HUES48 (cell line): ENCODE data around the gene TAMALIN.

Experiments
- H3K27ac ChIP-seq: one replicate; pipeline ENCODE4 v1.7.0; 2013; ENCODE audit warnings: low read depth, low read length, inconsistent platforms
- H3K27me3 ChIP-seq: 2 replicates; pipeline ENCODE4 v1.6.1; 2013; ENCODE audit warnings: mild to moderate bottlenecking, low read length; ENCODE audit not compliant: control insufficient read depth, insufficient read depth
- H3K36me3 ChIP-seq: 2 replicates; pipeline ENCODE4 v1.6.1; 2013; ENCODE audit warnings: low read length; ENCODE audit not compliant: control insufficient read depth, insufficient read depth
- H3K4me1 ChIP-seq: 2 replicates; pipeline ENCODE4 v1.6.1; 2013; ENCODE audit warnings: mild to moderate bottlenecking, low read length; ENCODE audit not compliant: control insufficient read depth, insufficient read depth
- H3K4me3 ChIP-seq: 2 replicates; pipeline ENCODE4 v1.5.1; 2013; ENCODE audit warnings: mild to moderate bottlenecking, low read depth, low read length
- H3K9ac ChIP-seq: 2 replicates; pipeline ENCODE4 v1.6.1; 2013; ENCODE audit warnings: mild to moderate bottlenecking, low read depth, low read length, moderate library complexity
- H3K9me3 ChIP-seq: 2 replicates; pipeline ENCODE4 v1.6.1; 2013; ENCODE audit warnings: low read length; ENCODE audit not compliant: control insufficient read depth, insufficient read depth

TAMALIN gene

GRCh38 chr12:51984657-51985056 lies 22.1 kb upstream of the TAMALIN start:
- peaks cover 56% of the 10 kb centered on the region for H3K36me3 ChIP-seq
- H3K4me1 ChIP-seq, result no peaks in the 10 kb centered on the region
- no peak overlapping the region for H3K9ac ChIP-seq

DNA sequence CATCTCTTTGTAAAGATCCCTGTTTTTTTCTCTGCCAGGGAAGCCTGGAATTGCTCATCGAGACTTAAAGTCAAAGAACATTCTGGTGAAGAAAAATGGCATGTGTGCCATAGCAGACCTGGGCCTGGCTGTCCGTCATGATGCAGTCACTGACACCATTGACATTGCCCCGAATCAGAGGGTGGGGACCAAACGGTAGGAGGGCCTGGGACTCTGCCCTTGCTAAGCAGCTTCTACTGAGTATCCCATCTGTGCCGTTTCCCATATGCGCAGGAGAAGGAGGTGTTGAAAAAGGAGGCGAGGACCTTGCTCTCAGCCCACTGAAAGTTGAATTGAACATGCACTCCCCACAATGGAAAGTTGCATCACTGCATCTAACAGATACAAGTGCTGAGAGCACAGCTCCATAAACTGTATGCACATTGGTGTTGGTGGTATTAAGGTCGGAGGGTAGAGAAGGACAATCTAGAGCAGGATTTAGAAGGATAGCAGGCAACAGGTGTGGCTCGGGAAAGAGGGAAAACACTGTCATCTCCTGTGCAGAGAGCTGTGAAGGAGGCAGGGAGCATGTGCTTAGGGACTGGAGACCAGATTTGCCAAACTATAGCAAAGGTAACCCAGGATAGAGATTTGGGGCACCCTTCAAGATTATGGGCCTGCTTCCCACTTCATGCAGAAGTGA lies 21.5 kb upstream of the TAMALIN start:
- no peaks in the 10 kb centered on the region for H3K4me1 ChIP-seq
- H3K27me3 ChIP-seq, result no peaks in the 10 kb centered on the region
- peaks cover 56% of the 10 kb centered on the region for H3K36me3 ChIP-seq
- H3K27ac ChIP-seq, result no peak overlapping the region
- no peak overlapping the region for H3K4me3 ChIP-seq
- no peaks in the 10 kb centered on the region for H3K9me3 ChIP-seq
- no peak overlapping the region for H3K9ac ChIP-seq

More at GRCh38 chr12:51984657-51985056, 22.1 kb upstream of the TAMALIN start:
- Histone ChIP-seq H3K9me3 (no peaks in the 10 kb centered on the region), H3K27me3 (no peaks in the 10 kb centered on the region), H3K27ac (no peak overlapping the region), H3K4me3 (no peak overlapping the region)

- H3K27ac ChIP-seq, result no peak overlapping the region
- H3K9me3 ChIP-seq, result no peaks in the 10 kb centered on the region
- H3K36me3 ChIP-seq, result peaks cover 48% of the 10 kb centered on the region
- no peak overlapping the region for H3K9ac ChIP-seq
- no peaks in the 10 kb centered on the region for H3K27me3 ChIP-seq
- no peak overlapping the region for H3K4me3 ChIP-seq
- no peaks in the 10 kb centered on the region for H3K4me1 ChIP-seq
Measured at GRCh38 chr12:51986834-51987233, 19.9 kb upstream of the TAMALIN start.

DNA sequence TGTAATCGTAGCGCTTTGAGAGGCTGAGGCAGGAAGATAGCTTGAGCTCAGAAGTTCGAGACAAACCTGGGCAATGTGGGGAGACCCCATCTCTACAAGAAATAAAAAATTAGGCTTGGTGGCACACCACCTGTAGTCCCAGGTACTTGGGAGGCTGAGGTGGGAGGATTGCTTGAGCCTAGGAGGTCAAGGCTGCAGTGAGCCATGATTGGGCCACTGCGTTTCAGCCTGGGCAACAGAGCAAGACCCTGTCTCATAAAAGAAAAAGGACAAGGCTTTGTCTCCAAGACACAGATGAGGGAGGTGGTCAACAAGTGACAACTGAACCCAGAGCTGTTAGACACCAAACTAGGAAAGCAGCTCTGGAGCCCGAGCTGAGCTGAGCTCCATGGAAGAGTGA lies 14.5 kb upstream of the TAMALIN start:
- H3K36me3 ChIP-seq, result peaks cover 29% of the 10 kb centered on the region
- peaks cover 5% of the 10 kb centered on the region; the same call in 1 of the 2 replicates for H3K4me1 ChIP-seq
- H3K4me3 ChIP-seq, result no peak overlapping the region
- no peaks in the 10 kb centered on the region for H3K27me3 ChIP-seq
- no peak overlapping the region for H3K27ac ChIP-seq
- H3K9ac ChIP-seq, result no peak overlapping the region
- H3K9me3 ChIP-seq, result no peaks in the 10 kb centered on the region

DNA sequence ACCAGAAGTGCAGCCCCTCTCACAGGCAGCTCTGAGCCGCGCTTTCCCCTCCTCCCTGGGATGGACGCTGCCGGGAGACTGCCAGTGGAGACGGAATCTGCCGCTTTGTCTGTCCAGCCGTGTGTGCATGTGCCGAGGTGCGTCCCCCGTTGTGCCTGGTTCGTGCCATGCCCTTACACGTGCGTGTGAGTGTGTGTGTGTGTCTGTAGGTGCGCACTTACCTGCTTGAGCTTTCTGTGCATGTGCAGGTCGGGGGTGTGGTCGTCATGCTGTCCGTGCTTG lies 12.3 kb upstream of the TAMALIN start:
- Histone ChIP-seq H3K36me3 (peaks cover 36% of the 10 kb centered on the region), H3K9me3 (no peaks in the 10 kb centered on the region), H3K4me3 (no peak overlapping the region), H3K27me3 (no peaks in the 10 kb centered on the region), H3K27ac (no peak overlapping the region), H3K4me1 (peaks cover 5% of the 10 kb centered on the region; the same call in 1 of the 2 replicates), H3K9ac (no peak overlapping the region)

GRCh38 chr12:51994959-51995358 lies 11.8 kb upstream of the TAMALIN start:
- no peaks in the 10 kb centered on the region for H3K9me3 ChIP-seq
- no peak overlapping the region for H3K9ac ChIP-seq
- H3K4me1 ChIP-seq, result peaks cover 5% of the 10 kb centered on the region; the same call in 1 of the 2 replicates
- no peak overlapping the region for H3K4me3 ChIP-seq
- H3K27me3 ChIP-seq, result no peaks in the 10 kb centered on the region
- H3K36me3 ChIP-seq, result peaks cover 36% of the 10 kb centered on the region
- no peak overlapping the region for H3K27ac ChIP-seq

DNA sequence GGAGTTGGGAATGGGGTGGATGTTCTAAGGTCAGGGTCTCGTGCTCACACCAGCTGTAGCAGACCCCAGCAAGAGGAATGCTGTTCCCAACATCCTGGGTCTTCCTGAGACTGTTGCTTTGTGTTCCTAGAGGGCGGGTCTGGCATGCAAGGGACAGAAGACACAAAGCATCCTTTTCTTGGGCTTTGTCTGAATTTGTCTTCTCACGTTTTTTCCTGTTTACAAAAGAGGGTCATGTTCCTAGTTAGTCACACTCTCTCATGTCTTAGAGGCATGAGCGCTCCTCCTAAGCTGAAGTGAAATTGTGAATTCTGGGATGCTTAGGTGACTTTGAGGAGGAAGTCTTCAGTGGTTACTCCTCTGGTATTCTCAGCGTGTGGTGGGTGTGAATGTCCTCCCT lies 9.6 kb upstream of the TAMALIN start:
- Histone ChIP-seq H3K9ac (no peak overlapping the region), H3K9me3 (no peaks in the 10 kb centered on the region), H3K4me3 (no peak overlapping the region), H3K27me3 (no peaks in the 10 kb centered on the region), H3K36me3 (peaks cover 32% of the 10 kb centered on the region), H3K4me1 (peaks cover 5% of the 10 kb centered on the region; the same call in 1 of the 2 replicates), H3K27ac (no peak overlapping the region)

- Histone ChIP-seq H3K4me1 (peaks cover 11% of the 10 kb centered on the region; the same call in 1 of the 2 replicates), H3K36me3 (peaks cover 3% of the 10 kb centered on the region), H3K27me3 (peaks cover 38% of the 10 kb centered on the region), H3K9me3 (no peaks in the 10 kb centered on the region), H3K27ac (no peak overlapping the region), H3K9ac (no peak overlapping the region), H3K4me3 (no peak overlapping the region)
Measured at GRCh38 chr12:52003016-52003550, 3.7 kb upstream of the TAMALIN start.

- H3K4me3 ChIP-seq, result no peak overlapping the region
- no peak overlapping the region for H3K9ac ChIP-seq
- H3K9me3 ChIP-seq, result no peaks in the 10 kb centered on the region
- no peaks in the 10 kb centered on the region for H3K36me3 ChIP-seq
- H3K27me3 ChIP-seq, result peaks cover 43% of the 10 kb centered on the region
- H3K27ac ChIP-seq, result no peak overlapping the region
- peaks cover 11% of the 10 kb centered on the region; the same call in 1 of the 2 replicates for H3K4me1 ChIP-seq
Measured at GRCh38 chr12:52003591-52003990, 3.2 kb upstream of the TAMALIN start.

GRCh38 chr12:52004042-52004648 lies 2.6 kb upstream of the TAMALIN start:
- peaks cover 49% of the 10 kb centered on the region for H3K27me3 ChIP-seq
- no peak overlapping the region for H3K4me3 ChIP-seq
- H3K27ac ChIP-seq, result no peak overlapping the region
- H3K9me3 ChIP-seq, result no peaks in the 10 kb centered on the region
- no peak overlapping the region for H3K9ac ChIP-seq
- peaks cover 11% of the 10 kb centered on the region; the same call in 1 of the 2 replicates for H3K4me1 ChIP-seq
- no peaks in the 10 kb centered on the region for H3K36me3 ChIP-seq

GRCh38 chr12:52005218-52005902 lies 1.4 kb upstream of the TAMALIN start:
- Histone ChIP-seq H3K27me3 (peaks cover 57% of the 10 kb centered on the region), H3K4me1 (peaks cover 19% of the 10 kb centered on the region; the same call in 1 of the 2 replicates), H3K4me3 (no peak overlapping the region), H3K9me3 (no peaks in the 10 kb centered on the region), H3K27ac (no peak overlapping the region), H3K36me3 (no peaks in the 10 kb centered on the region), H3K9ac (no peak overlapping the region)
